PFSK-1 (cell line): Measurements from ENCODE around the gene FMNL3.

ENCODE experiments used
- POLR2AphosphoS5 ChIP-seq: IDR thresholded peaks from 2 replicates; pipeline ENCODE4 v1.6.1; 2012; ENCODE audit warnings: low read depth, mild to moderate bottlenecking, control low read depth, low read length, moderate library complexity
- REST ChIP-seq, 2 experiments: IDR thresholded peaks; 2 replicates each; pipeline versions ENCODE4 v1.6.1 to v1.8.0; 2011 to 2012; ENCODE audit warnings: low read depth in 2 of 2, low read length in 2 of 2, control low read depth in 1 of 2, inconsistent platforms in 1 of 2, mild to moderate bottlenecking in 1 of 2, moderate library complexity in 1 of 2; ENCODE audit not compliant: insufficient read depth in 1 of 2
- SIN3A ChIP-seq: IDR thresholded peaks from 2 replicates; pipeline ENCODE4 v1.6.1; 2012; ENCODE audit warnings: mild to moderate bottlenecking, low read length, moderate library complexity, borderline replicate concordance; ENCODE audit not compliant: insufficient read depth
- TAF1 ChIP-seq: IDR thresholded peaks from 2 replicates; pipeline ENCODE4 v1.6.1; 2012; ENCODE audit warnings: low read length, control low read depth, borderline replicate concordance; ENCODE audit not compliant: insufficient read depth

- no peak for TF ChIP-seq TAF1
- no peak for TF ChIP-seq POLR2AphosphoS5
- no peak for TF ChIP-seq REST (IDR thresholded peaks at IDR 0.05; ENCODE audit: insufficient read depth in 1 of 2, low read depth in 2 of 2, low read length in 2 of 2)
- TF ChIP-seq SIN3A = no peak
Observed at GRCh38 chr12:49728446-49728845, 21.2 kb upstream of the FMNL3 start.
